Measurements from ENCODE around the gene DSG3. TPM values are rescaled to one million over a fixed set of nuclear protein-coding genes. Genes with fewer than 3 reads are reported as not detected.
"Not testable (repeated sequence)": the region's sequence is repeated elsewhere in the genome, so short reads cannot be mapped to it uniquely, and the experiment has no call there.

The DSG3 gene
- total RNA-seq, 4 donors from 2014 or later = under 0.01 TPM; not detected in 3

GRCh38 chr18:31504455-31505147 lies 57.1 kb downstream of the DSG3 start:
- in situ Hi-C loops (cut with MboI; ENCODE audit: low pct_ligation_motif_present in 1 of 4, low pct_unique_long_range_greater_than_20kb in 1 of 4, low sequenced_read_pairs in 3 of 4) = loop anchor here in 2 of 4 donors (25.0 kb wide), 2 partner anchors 242 to 417 kb away; no protein-coding TSS in a partner anchor
- H3K27me3 ChIP-seq = no peaks in the 10 kb centered on the region
- DNase-seq = no peak
- no peaks in the 10 kb centered on the region for H3K36me3 ChIP-seq
- H3K4me1 ChIP-seq = peaks cover 0 to 31% (median 7%) of the 10 kb centered on the region in 4 donors
- peak overlapping the region; percentile 68 to 79 (median 76) for H3K27ac ChIP-seq
- WGBS, 2 donors (ENCODE audit: low coverage in 1 of 2) = 59 to 65% methylated on average over 7 to 10 of the region's 10 CpGs
- intact Hi-C loops (cut with DNase I; ENCODE audit: low total_unique reads) = no loop called here
- TF ChIP-seq EP300 (IDR thresholded peaks at IDR 0.05; ENCODE audit: low read depth) = no peak
- H3K4me3 ChIP-seq = no peak overlapping the region
- H3K9me3 ChIP-seq = no peaks in the 10 kb centered on the region

GRCh38 chr18:31505156-31505555 lies 57.6 kb downstream of the DSG3 start:
- TF ChIP-seq POLR2A (IDR thresholded peaks at IDR 0.05) (no peak), CTCF (IDR thresholded peaks at IDR 0.05) (no peak), POLR2AphosphoS5 (IDR thresholded peaks at IDR 0.05) (no peak), EP300 (IDR thresholded peaks at IDR 0.05; ENCODE audit: low read depth) (no peak)
- in situ Hi-C loops (cut with MboI; ENCODE audit: low pct_ligation_motif_present in 1 of 4, low pct_unique_long_range_greater_than_20kb in 1 of 4, low sequenced_read_pairs in 3 of 4) = loop anchor here in 2 of 4 donors (25.0 kb wide), 2 partner anchors 243 to 418 kb away; no protein-coding TSS in a partner anchor
- Histone ChIP-seq H3K27ac (peak overlapping the region; percentile 68 to 79 (median 76)), H3K9me3 (no peaks in the 10 kb centered on the region), H3K4me3 (no peak overlapping the region), H3K27me3 (no peaks in the 10 kb centered on the region), H3K36me3 (no peaks in the 10 kb centered on the region), H3K4me1 (peaks cover 0 to 37% (median 9%) of the 10 kb centered on the region in 4 donors)
- no peak for DNase-seq
- 41 to 46% methylated on average over 6 of the region's 6 CpGs for WGBS, 2 donors (ENCODE audit: low coverage in 1 of 2)
- intact Hi-C loops (cut with DNase I; ENCODE audit: low total_unique reads) = no loop called here

GRCh38 chr18:31506024-31506742 lies 58.6 kb downstream of the DSG3 start:
- 53 to 67% methylated on average over 4 to 5 of the region's 5 CpGs for WGBS, 2 donors (ENCODE audit: low coverage in 1 of 2)
- no peaks in the 10 kb centered on the region for H3K9me3 ChIP-seq
- in situ Hi-C loops (cut with MboI; ENCODE audit: low pct_ligation_motif_present in 1 of 4, low pct_unique_long_range_greater_than_20kb in 1 of 4, low sequenced_read_pairs in 3 of 4) (loop anchor here in 2 of 4 donors (25.0 kb wide), 2 partner anchors 244 to 419 kb away; no protein-coding TSS in a partner anchor), intact Hi-C loops (cut with DNase I; ENCODE audit: low total_unique reads) (no loop called here)
- H3K27me3 ChIP-seq = no peaks in the 10 kb centered on the region
- DNase-seq = no peak
- TF ChIP-seq EP300 (IDR thresholded peaks at IDR 0.05; ENCODE audit: low read depth) (no peak), CTCF (IDR thresholded peaks at IDR 0.05) (peak in 2 of 5 experiments; percentile 21)
- no peak overlapping the region for H3K4me3 ChIP-seq
- H3K4me1 ChIP-seq = peaks cover 0 to 40% (median 9%) of the 10 kb centered on the region in 4 donors
- peak overlapping the region in 2 of 4 donors; percentile 11 to 77 for H3K27ac ChIP-seq
- H3K36me3 ChIP-seq = no peaks in the 10 kb centered on the region

GRCh38 chr18:31507124-31507523 lies 59.6 kb downstream of the DSG3 start:
- H3K4me1 ChIP-seq = peaks cover 0 to 50% (median 13%) of the 10 kb centered on the region in 4 donors
- intact Hi-C loops (cut with DNase I; ENCODE audit: low total_unique reads); H3K36me3 ChIP-seq; H3K27me3 ChIP-seq; H3K9me3 ChIP-seq; H3K4me3 ChIP-seq; H3K27ac ChIP-seq; DNase-seq: not testable (repeated sequence)
- in situ Hi-C loops (cut with MboI; ENCODE audit: low pct_ligation_motif_present in 1 of 4, low pct_unique_long_range_greater_than_20kb in 1 of 4, low sequenced_read_pairs in 3 of 4) = loop anchor here in 2 of 4 donors (25.0 kb wide), 2 partner anchors 245 to 420 kb away; no protein-coding TSS in a partner anchor
- WGBS, 2 donors (ENCODE audit: low coverage in 1 of 2) = 63 to 89% methylated on average over 1 to 2 of the region's 2 CpGs

- TF ChIP-seq CTCF (IDR thresholded peaks at IDR 0.05) = no peak
- TF ChIP-seq POLR2A (IDR thresholded peaks at IDR 0.05) = no peak
- TF ChIP-seq EP300 (IDR thresholded peaks at IDR 0.05; ENCODE audit: low read depth) = no peak
- TF ChIP-seq POLR2AphosphoS5 (IDR thresholded peaks at IDR 0.05) = no peak
- peaks cover 0 to 55% (median 13%) of the 10 kb centered on the region in 4 donors for H3K4me1 ChIP-seq
- intact Hi-C loops (cut with DNase I; ENCODE audit: low total_unique reads) = no loop called here
- peak overlapping the region in 1 of 4 donors; percentile 70 for H3K27ac ChIP-seq
- in situ Hi-C loops (cut with MboI; ENCODE audit: low pct_ligation_motif_present in 1 of 4, low pct_unique_long_range_greater_than_20kb in 1 of 4, low sequenced_read_pairs in 3 of 4) = loop anchor here in 2 of 4 donors (25.0 kb wide), 2 partner anchors 246 to 421 kb away; no protein-coding TSS in a partner anchor
- no peak for DNase-seq
- no peaks in the 10 kb centered on the region for H3K9me3 ChIP-seq
- no peak overlapping the region for H3K4me3 ChIP-seq
- no peaks in the 10 kb centered on the region for H3K27me3 ChIP-seq
- WGBS, 2 donors (ENCODE audit: low coverage in 1 of 2) = 38 to 61% methylated on average over 1 of the region's 1 CpG
- H3K36me3 ChIP-seq = no peaks in the 10 kb centered on the region
These were observed 61.2 kb downstream of the DSG3 start for GRCh38 chr18:31508781-31509180.

Data from transverse colon (tissue), 4 donors.